IMR-90 (cell line): ENCODE data around the gene CDC25A. TPM values are rescaled to one million over a fixed set of nuclear protein-coding genes. Genes with fewer than 3 reads are reported as not detected.

Experiments
- ATAC-seq: fragments of 200-7000 bp; cut with Tn5 transposase; 2 replicates; pipeline ENCODE4 v1.9.1; 2020; ENCODE audit warnings: low read depth, mild to moderate bottlenecking, moderate library complexity
- BruUV-seq: library from RNA; stranded (reverse); fragments of 400-500 nt; replicated peaks from 2 replicates; lab custom pipeline; 2021; lab: Mats Ljungman, UMichigan
- CTCF ChIA-PET: fragments of 300-600 bp; formaldehyde crosslinking; extraction: SDS; loops from one replicate; lab custom pipeline; 2021; ENCODE audit warnings: antibody characterized with exemption; lab: Yijun Ruan, JAX
- POLR2A ChIA-PET: fragments of 300-600 bp; sonication (Branson Sonifier 250); formaldehyde crosslinking; loops from one replicate; lab custom pipeline; 2022; ENCODE audit warnings: antibody characterized with exemption; ENCODE audit not compliant: unreplicated experiment; lab: Charles Lee
- DNase-seq: peaks from one replicate; pipeline ENCODE4 v3.0.0; 2013
- H2AFZ ChIP-seq: replicated peaks from 2 replicates; pipeline ENCODE3; 2013; ENCODE audit warnings: low read length, mild to moderate bottlenecking; ENCODE audit not compliant: poor library complexity
- H2AK5ac ChIP-seq: 2 replicates; pipeline ENCODE4 v1.6.1; 2013; ENCODE audit warnings: low read depth, low read length, inconsistent platforms
- H2AK9ac ChIP-seq: replicated peaks from 2 replicates; pipeline ENCODE3; 2013; ENCODE audit warnings: mild to moderate bottlenecking, low read depth, low read length, moderate library complexity; ENCODE audit not compliant: poor library complexity
- H2BK120ac ChIP-seq: 2 replicates; pipeline ENCODE4 v1.6.1; 2013; ENCODE audit warnings: low read depth, low read length, inconsistent platforms
- H2BK15ac ChIP-seq: 3 replicates; pipeline ENCODE4 v1.6.1; 2013; ENCODE audit warnings: low read depth, low read length, inconsistent platforms
- H2BK20ac ChIP-seq: 2 replicates; pipeline ENCODE4 v1.6.1; 2013; ENCODE audit warnings: low read depth, mild to moderate bottlenecking, inconsistent platforms, low read length, moderate library complexity
- H2BK5ac ChIP-seq: 2 replicates; pipeline ENCODE4 v1.6.1; 2013; ENCODE audit warnings: mild to moderate bottlenecking, low read depth, low read length, inconsistent platforms; ENCODE audit not compliant: poor library complexity, severe bottlenecking
- H3K14ac ChIP-seq: replicated peaks from 2 replicates; pipeline ENCODE4 v1.6.1; 2013; ENCODE audit warnings: low read depth, low read length, inconsistent platforms
- H3K18ac ChIP-seq: 2 replicates; pipeline ENCODE4 v1.6.1; 2013; ENCODE audit warnings: low read depth, low read length, control low read depth
- H3K23ac ChIP-seq: 2 replicates; pipeline ENCODE4 v1.6.1; 2013; ENCODE audit warnings: low read depth, low read length, inconsistent platforms
- H3K27ac ChIP-seq: 2 replicates; pipeline ENCODE4 v1.5.1; 2013; ENCODE audit warnings: mild to moderate bottlenecking, control low read depth, low read length; ENCODE audit not compliant: insufficient read depth
- H3K27me3 ChIP-seq: 2 replicates; pipeline ENCODE4 v1.6.1; 2013; ENCODE audit warnings: low read length; ENCODE audit not compliant: control insufficient read depth, insufficient read depth
- H3K36me3 ChIP-seq: 2 replicates; pipeline ENCODE4 v1.6.1; 2013; ENCODE audit warnings: low read length, mixed read lengths; ENCODE audit not compliant: control insufficient read depth, insufficient read depth
- H3K4ac ChIP-seq: 2 replicates; pipeline ENCODE4 v1.6.1; 2013; ENCODE audit warnings: low read depth, low read length, inconsistent platforms
- H3K4me1 ChIP-seq: 2 replicates; pipeline ENCODE4 v1.6.1; 2013; ENCODE audit warnings: low read length, mixed read lengths; ENCODE audit not compliant: control insufficient read depth, insufficient read depth
- H3K4me2 ChIP-seq: 2 replicates; pipeline ENCODE4 v1.6.1; 2013; ENCODE audit warnings: low read depth, mild to moderate bottlenecking, control low read depth, low read length, moderate library complexity
- H3K4me3 ChIP-seq: 2 replicates; pipeline ENCODE4 v1.5.1; 2013; ENCODE audit warnings: low read depth, mild to moderate bottlenecking, control low read depth, low read length, moderate library complexity; ENCODE audit not compliant: insufficient read depth
- H3K56ac ChIP-seq: 2 replicates; pipeline ENCODE4 v1.6.1; 2013; ENCODE audit warnings: low read length, inconsistent platforms; ENCODE audit not compliant: insufficient read depth; ENCODE audit errors: extremely low read depth
- H3K79me1 ChIP-seq, 2 experiments: 2 replicates each; pipeline ENCODE4 v1.6.1; 2013; ENCODE audit warnings: low read length in 2 of 2, inconsistent platforms in 1 of 2, low read depth in 1 of 2
- H3K9ac ChIP-seq: 2 replicates; pipeline ENCODE4 v1.6.1; 2013; ENCODE audit warnings: low read depth, low read length, control low read depth
- H3K9me1 ChIP-seq: 2 replicates; pipeline ENCODE4 v1.6.1; 2013; ENCODE audit warnings: low read length, inconsistent platforms; ENCODE audit not compliant: insufficient read depth
- H3K9me3 ChIP-seq: 2 replicates; pipeline ENCODE4 v1.6.1; 2013; ENCODE audit warnings: low read length; ENCODE audit not compliant: control insufficient read depth, insufficient read depth
- H4K20me1 ChIP-seq: 2 replicates; pipeline ENCODE4 v1.6.1; 2013; ENCODE audit warnings: low read length, inconsistent platforms; ENCODE audit not compliant: insufficient read depth
- H4K5ac ChIP-seq: 2 replicates; pipeline ENCODE4 v1.6.1; 2013; ENCODE audit warnings: mild to moderate bottlenecking, low read depth, low read length, control low read depth
- H4K8ac ChIP-seq, 2 experiments: 2 replicates each; pipeline ENCODE4 v1.6.1; 2013; ENCODE audit warnings: low read depth in 2 of 2, low read length in 2 of 2, control low read depth in 1 of 2, inconsistent platforms in 1 of 2
- H4K91ac ChIP-seq: 2 replicates; pipeline ENCODE4 v1.6.1; 2013; ENCODE audit warnings: low read depth, low read length, inconsistent platforms; ENCODE audit not compliant: insufficient read depth
- BHLHE40 ChIP-seq: fragments of 150-350 bp; IDR thresholded peaks from 2 replicates; pipeline ENCODE4 v1.6.1; 2016; ENCODE audit warnings: mild to moderate bottlenecking, low read depth, low read length
- CEBPB ChIP-seq: IDR thresholded peaks from 2 replicates; pipeline ENCODE4 v1.6.1; 2012; ENCODE audit warnings: low read depth, low read length, improper control_type of control experiment
- ELK1 ChIP-seq: fragments of 150-350 bp; IDR thresholded peaks from 2 replicates; pipeline ENCODE4 v1.6.1; 2016; ENCODE audit warnings: low read depth, mild to moderate bottlenecking, low read length, moderate library complexity, borderline replicate concordance
- FOS ChIP-seq: fragments of 150-350 bp; IDR thresholded peaks from 2 replicates; pipeline ENCODE4 v1.6.1; 2016; ENCODE audit warnings: low read depth, low read length
- MAFK ChIP-seq: IDR thresholded peaks from 2 replicates; pipeline ENCODE4 v1.6.1; 2012; ENCODE audit warnings: low read depth, low read length, improper control_type of control experiment
- MXI1 ChIP-seq: IDR thresholded peaks from 2 replicates; pipeline ENCODE4 v1.6.1; 2012; ENCODE audit warnings: low read depth, mild to moderate bottlenecking, low read length, moderate library complexity, borderline replicate concordance
- POLR2A ChIP-seq: IDR thresholded peaks from 2 replicates; pipeline ENCODE4 v1.6.1; 2012; ENCODE audit warnings: mild to moderate bottlenecking, low read depth, low read length
- RCOR1 ChIP-seq: IDR thresholded peaks from 2 replicates; pipeline ENCODE4 v1.6.1; 2012; ENCODE audit warnings: mild to moderate bottlenecking, low read length, improper control_type of control experiment; ENCODE audit not compliant: insufficient replicate concordance
- RFX5 ChIP-seq: IDR thresholded peaks from 2 replicates; pipeline ENCODE4 v1.8.0; 2012; ENCODE audit warnings: low read depth, mild to moderate bottlenecking, low read length, moderate library complexity
- SMC3 ChIP-seq: fragments of 150-350 bp; IDR thresholded peaks from 2 replicates; pipeline ENCODE4 v1.6.1; 2016; ENCODE audit warnings: low read depth, mild to moderate bottlenecking, antibody characterized with exemption, low read length, moderate library complexity
- WGBS, 2 experiments: methylation state at CpG; one replicate each; pipeline versions ENCODE4 v1.1.5 to v1.1.7; 2013; ENCODE audit warnings: missing lambda C conversion rate in 2 of 2; ENCODE audit not compliant: insufficient read length in 1 of 2; ENCODE audit errors: extremely low coverage in 2 of 2; 5-methylcytosine and 5-hydroxymethylcytosine counted together
- dilution Hi-C: fragments of 300-500 bp; cut with HindIII; formaldehyde crosslinking; loops from one replicate; pipeline ENCODE4 v1.14.3; 2018; ENCODE audit warnings: low sequenced_read_pairs; ENCODE audit not compliant: unreplicated experiment
- in situ Hi-C: fragments of 300-500 bp; cut with MboI; formaldehyde crosslinking; loops from 3 replicates; pipeline ENCODE4 v1.14.3; 2019; ENCODE audit warnings: low sequenced_read_pairs, inconsistent platforms, mixed read lengths
- intact Hi-C: fragments of 100-400 bp; cut with micrococcal nuclease; formaldehyde crosslinking; loops from 2 replicates; pipeline ENCODE4 v1.10.0; 2022
- polyA plus RNA-seq, 3 experiments: library from polyadenylated mRNA; depleted of rRNA; stranded (reverse); fragments of >200 nt; gene quantifications; 2 replicates each; pipeline ENCODE4 v1.2.3, GENCODE V29; 2012; ENCODE audit warnings: low replicate concordance in 1 of 3
- total RNA-seq: library from RNA; depleted of rRNA; stranded (reverse); fragments of >200 nt; gene quantifications from 2 replicates; pipeline ENCODE4 v1.2.3, GENCODE V29; 2012
- TF ChIP-seq, protein P1 (sequence below): conservative IDR thresholded peaks from 2 replicates; pipeline ENCODE4 v1.5.1; 2012; ENCODE audit warnings: mild to moderate bottlenecking, low read depth, low read length, improper control_type of control experiment
- TF ChIP-seq, protein P2 (sequence below): fragments of 150-350 bp; IDR thresholded peaks from 2 replicates; pipeline ENCODE4 v1.6.1; 2017; ENCODE audit warnings: mild to moderate bottlenecking, antibody characterized with exemption, low read length, low read depth

Gene CDC25A
- total and polyA plus RNA-seq, 2 of the 4 experiments (the other 2 are of a cell fraction), result 4.2 to 10.6 TPM

DNA sequence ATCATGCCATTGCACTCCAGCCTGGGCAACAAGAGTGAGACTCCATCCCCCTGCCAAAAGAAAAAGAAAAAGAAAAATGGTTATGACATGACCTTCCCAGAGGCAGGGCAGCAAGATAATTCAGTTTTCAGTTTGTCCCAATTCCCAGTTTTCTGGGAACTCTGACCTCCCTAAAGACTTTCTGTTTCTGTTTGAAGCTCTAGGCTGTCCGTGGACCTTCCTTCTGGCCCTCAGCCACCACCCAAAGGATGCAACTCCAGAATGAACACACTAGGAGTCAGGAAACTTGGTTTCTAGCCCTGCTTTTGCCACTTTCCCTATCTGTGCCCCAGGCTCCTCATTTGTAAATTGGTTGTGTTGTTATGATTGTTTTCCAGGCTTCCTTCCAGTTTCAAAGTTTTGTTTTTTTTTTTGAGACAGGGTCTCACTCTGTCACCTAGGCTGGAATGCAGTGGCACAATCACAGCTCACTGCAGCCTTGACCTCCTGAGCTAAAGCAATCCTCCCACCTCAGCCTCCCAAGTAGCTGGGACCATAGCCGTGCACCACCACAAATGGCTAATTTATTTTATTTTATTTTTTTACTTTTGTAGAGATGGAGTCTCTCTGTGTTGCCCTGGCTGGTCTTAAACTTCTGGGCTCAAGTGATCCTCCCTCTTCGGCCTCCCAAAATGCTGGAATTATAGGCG lies 68.6 kb downstream of the CDC25A start:
- Histone ChIP-seq H3K4ac (no peak overlapping the region; the same call in 1 of the 2 replicates), H3K18ac (no peak overlapping the region), H4K5ac (no peak overlapping the region), H2BK20ac (no peak overlapping the region), H3K4me1 (no peaks in the 10 kb centered on the region), H2BK5ac (no peak overlapping the region), H3K14ac (no peak overlapping the region), H3K27me3 (no peaks in the 10 kb centered on the region), H4K8ac (0 out of 4 replicates have a peak overlapping the region, but pooled peaks of 1 of the 2 experiments have one; percentile 1), H2BK15ac (no peak overlapping the region), H2AK5ac (no peak overlapping the region), H4K20me1 (no peaks in the 10 kb centered on the region), H3K4me3 (no peak overlapping the region), H2AFZ (peak overlapping the region; percentile 68), H3K9me1 (no peaks in the 10 kb centered on the region), H2BK120ac (no peak overlapping the region), H3K36me3 (no peaks in the 10 kb centered on the region), H3K79me1 (no peaks in the 10 kb centered on the region), H2AK9ac (peak overlapping the region; percentile 42), H3K4me2 (no peak overlapping the region), H3K23ac (peak overlapping the region; percentile 5; the same call in 1 of the 2 replicates), H4K91ac (no peak overlapping the region), H3K27ac (no peak overlapping the region), H3K9ac (0 out of 2 replicates have a peak overlapping the region, but pooled peaks have one; percentile 19), H3K56ac (no peak overlapping the region), H3K9me3 (no peaks in the 10 kb centered on the region)
- DNase-seq (peak; percentile 55), ATAC-seq (peak; percentile 85)
- dilution Hi-C loops (no loop called here), in situ Hi-C loops (no loop called here), intact Hi-C loops (no loop called here)
- WGBS, 2 experiments, result 85% methylated on average over 2 of the region's 4 CpGs; no CpG with 5 or more reads in 1 of the 2 experiments
- BruUV-seq, result no TSS peak
- TF ChIP-seq POLR2A (no peak), RCOR1 (no peak), SMC3 (no peak), MAFK (no peak), FOS (no peak), ELK1 (no peak), MXI1 (no peak), CEBPB (no peak), BHLHE40 (no peak), RFX5 (no peak)
- TF ChIP-seq, protein P1, sequence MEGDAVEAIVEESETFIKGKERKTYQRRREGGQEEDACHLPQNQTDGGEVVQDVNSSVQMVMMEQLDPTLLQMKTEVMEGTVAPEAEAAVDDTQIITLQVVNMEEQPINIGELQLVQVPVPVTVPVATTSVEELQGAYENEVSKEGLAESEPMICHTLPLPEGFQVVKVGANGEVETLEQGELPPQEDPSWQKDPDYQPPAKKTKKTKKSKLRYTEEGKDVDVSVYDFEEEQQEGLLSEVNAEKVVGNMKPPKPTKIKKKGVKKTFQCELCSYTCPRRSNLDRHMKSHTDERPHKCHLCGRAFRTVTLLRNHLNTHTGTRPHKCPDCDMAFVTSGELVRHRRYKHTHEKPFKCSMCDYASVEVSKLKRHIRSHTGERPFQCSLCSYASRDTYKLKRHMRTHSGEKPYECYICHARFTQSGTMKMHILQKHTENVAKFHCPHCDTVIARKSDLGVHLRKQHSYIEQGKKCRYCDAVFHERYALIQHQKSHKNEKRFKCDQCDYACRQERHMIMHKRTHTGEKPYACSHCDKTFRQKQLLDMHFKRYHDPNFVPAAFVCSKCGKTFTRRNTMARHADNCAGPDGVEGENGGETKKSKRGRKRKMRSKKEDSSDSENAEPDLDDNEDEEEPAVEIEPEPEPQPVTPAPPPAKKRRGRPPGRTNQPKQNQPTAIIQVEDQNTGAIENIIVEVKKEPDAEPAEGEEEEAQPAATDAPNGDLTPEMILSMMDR, result no peak
- TF ChIP-seq, protein P2, sequence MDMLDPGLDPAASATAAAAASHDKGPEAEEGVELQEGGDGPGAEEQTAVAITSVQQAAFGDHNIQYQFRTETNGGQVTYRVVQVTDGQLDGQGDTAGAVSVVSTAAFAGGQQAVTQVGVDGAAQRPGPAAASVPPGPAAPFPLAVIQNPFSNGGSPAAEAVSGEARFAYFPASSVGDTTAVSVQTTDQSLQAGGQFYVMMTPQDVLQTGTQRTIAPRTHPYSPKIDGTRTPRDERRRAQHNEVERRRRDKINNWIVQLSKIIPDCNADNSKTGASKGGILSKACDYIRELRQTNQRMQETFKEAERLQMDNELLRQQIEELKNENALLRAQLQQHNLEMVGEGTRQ, result no peak
- POLR2A ChIA-PET, result no interaction called here
- CTCF ChIA-PET, result no interaction called here
